IPS-11a (cell line): Measurements from ENCODE around the gene CRYGN.

Experiments
- H3K4me3 ChIP-seq: one replicate; pipeline ENCODE4 v1.5.1; 2013; ENCODE audit warnings: low read depth, low read length, control low read depth

CRYGN gene, protein sequence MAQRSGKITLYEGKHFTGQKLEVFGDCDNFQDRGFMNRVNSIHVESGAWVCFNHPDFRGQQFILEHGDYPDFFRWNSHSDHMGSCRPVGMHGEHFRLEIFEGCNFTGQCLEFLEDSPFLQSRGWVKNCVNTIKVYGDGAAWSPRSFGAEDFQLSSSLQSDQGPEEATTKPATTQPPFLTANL

DNA sequence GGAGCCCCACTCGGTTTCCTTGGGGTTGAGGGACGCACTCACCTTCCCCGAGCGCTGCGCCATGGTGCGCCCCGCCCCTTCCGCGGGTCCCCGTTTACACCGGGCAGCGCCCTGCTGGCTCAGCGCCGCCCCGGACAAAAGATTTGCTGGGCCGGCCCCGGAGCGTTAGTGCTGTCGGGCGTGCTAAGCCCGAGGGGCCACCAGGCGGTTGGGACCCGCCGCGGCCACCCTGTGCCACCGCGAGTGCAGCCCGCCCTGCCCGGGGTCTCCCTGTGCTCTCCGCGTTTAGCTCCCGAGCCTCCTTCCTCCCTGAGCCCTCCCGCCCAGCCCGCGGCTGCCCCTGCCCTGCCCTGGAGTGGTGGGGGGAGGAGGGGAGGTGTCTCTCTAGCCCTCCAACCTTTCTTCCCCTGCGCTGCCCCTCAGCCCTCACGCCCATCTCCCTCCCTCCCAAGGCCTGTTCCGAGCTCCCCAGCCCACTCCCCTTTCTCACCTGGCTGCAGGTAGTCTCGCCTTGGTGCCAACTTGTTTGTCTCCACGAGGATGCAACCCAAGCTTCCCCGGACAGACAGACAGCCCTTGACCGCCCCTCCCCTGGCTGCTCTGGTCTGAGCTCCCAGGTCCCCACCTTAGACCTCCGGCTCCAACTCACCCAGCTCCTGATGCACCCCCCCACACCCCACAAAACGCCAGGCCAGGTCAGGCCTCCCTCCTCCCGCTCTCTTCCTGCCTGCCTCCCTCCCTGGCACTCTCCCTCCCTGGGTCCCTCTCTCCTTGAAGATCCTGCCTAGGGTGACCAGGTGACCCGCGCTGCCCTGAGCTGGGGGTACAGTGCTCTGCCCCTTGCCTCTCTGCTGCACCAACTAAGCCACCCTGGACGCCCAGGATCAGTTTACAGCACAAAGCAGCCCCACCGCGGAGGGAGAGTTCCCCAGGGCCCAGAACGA lies at the start of gene CRYGN:
CRYGN (minus strand) TSS at position 287 of the 944 bp plus-strand sequence; CDS start at position 63, 224 bp downstream.
- H3K4me3 ChIP-seq: peak within 1 kb of the TSS; percentile 54

DNA sequence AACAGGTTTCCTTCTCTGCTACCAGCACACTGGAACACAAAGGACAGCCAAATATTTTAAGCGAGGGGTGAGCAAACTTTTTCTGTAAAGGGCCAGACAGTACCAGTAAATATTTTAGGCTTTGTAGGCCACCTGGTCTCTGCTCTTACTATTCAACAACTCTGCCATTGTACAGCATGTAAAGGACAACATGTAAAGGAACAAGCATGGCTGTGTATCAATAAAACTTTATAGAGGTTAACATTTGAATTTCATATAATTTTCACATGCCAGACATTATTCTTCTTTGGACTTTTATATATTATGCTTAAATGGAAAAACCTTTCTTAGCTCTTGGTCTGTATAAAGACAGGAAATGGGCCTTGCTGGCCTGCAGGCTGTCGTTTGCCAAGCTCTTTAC lies 49.6 kb upstream of the CRYGN start:
- H3K4me3 ChIP-seq: no peak overlapping the region

DNA sequence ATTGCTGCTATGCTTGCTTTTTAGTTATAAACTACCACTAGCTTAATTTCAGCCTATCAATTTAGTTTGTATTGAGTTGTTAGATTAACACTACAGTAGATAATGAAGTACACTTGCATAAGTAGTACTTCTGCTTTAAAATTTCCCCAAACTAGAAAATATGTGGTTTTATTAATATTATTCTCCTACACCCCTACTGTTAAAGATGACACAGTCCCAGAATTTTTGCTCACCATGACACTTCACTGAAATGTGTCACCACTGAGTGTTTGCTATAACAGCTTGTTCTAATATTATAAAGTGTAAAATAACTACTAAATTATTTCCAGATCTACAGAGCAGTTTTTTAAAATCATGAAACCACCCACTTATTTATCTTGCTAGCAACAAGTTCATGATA lies 48.2 kb upstream of the CRYGN start:
- no peak overlapping the region for H3K4me3 ChIP-seq

GRCh38 chr7:151487228-151487627 lies 47.3 kb upstream of the CRYGN start:
- H3K4me3 ChIP-seq: no peak overlapping the region

DNA sequence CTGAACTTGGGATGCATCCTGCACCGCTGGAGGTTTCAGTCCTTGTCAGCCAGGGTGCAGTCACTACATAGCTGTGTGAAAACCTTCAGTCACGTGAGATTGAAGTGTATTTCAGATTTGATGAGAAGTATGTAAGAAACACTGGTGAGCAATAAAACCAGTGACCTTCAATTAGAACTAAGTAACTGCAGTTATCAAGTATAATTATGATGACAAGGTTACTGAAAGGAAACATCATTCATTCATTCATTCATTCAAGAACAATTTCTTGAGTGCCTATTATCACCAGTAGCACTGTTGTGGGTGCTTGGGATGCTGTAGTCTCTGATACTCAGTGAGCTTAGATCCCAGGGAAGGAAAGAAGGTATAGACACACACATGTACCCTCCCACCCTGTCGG lies 46.1 kb upstream of the CRYGN start:
- no peak overlapping the region for H3K4me3 ChIP-seq

- H3K4me3 ChIP-seq: no peak overlapping the region
Observed at GRCh38 chr7:151484971-151485707, 45.2 kb upstream of the CRYGN start.

- H3K4me3 ChIP-seq: no peak overlapping the region
Observed at GRCh38 chr7:151483711-151483983, 43.7 kb upstream of the CRYGN start.

GRCh38 chr7:151482883-151483710 lies 43.2 kb upstream of the CRYGN start:
- H3K4me3 ChIP-seq: no peak overlapping the region

GRCh38 chr7:151481650-151482505 lies 41.9 kb upstream of the CRYGN start:
- no peak overlapping the region for H3K4me3 ChIP-seq

DNA sequence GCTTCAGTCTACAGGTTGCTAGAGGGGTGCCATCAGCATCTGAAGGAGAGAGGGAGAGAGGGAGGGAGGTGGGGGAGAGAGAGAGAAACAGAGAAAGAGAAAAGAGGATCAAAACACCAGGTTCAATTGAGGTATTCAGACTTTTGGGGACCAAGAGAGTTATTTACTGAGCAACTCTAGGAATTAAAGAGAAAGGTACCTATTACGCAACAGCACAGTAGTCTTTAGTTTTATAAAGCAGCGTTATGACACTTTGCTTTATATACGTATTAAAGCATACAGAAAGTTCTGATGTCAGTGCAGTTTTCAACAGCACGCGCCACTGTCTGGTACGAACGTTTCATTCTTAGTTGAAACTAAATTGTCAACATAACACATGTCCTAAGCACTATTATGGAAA lies 37.9 kb upstream of the CRYGN start:
- H3K4me3 ChIP-seq: no peak overlapping the region

- no peak overlapping the region for H3K4me3 ChIP-seq
Observed at GRCh38 chr7:151472644-151473380, 32.9 kb upstream of the CRYGN start.

GRCh38 chr7:151470711-151471110 lies 30.8 kb upstream of the CRYGN start:
- no peak overlapping the region for H3K4me3 ChIP-seq

DNA sequence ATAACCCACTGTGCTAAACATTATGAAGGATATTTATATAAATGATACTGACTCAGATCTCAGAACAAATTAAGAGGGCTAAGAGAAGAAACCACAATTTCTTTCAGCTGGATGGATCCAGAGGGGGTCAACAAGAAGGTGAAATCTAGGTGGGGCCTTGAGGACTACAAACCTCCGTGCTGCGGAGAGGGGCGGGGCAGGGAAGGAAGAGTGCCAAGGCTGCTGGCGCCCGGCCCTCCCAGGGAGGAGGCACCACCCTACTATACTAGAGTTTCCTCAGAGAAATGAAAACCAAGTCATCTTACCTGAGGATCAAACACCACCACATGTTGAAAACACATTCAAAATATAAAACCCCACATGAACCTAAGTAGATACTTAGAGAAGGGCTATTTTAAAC lies 29.3 kb upstream of the CRYGN start:
- no peak overlapping the region for H3K4me3 ChIP-seq

DNA sequence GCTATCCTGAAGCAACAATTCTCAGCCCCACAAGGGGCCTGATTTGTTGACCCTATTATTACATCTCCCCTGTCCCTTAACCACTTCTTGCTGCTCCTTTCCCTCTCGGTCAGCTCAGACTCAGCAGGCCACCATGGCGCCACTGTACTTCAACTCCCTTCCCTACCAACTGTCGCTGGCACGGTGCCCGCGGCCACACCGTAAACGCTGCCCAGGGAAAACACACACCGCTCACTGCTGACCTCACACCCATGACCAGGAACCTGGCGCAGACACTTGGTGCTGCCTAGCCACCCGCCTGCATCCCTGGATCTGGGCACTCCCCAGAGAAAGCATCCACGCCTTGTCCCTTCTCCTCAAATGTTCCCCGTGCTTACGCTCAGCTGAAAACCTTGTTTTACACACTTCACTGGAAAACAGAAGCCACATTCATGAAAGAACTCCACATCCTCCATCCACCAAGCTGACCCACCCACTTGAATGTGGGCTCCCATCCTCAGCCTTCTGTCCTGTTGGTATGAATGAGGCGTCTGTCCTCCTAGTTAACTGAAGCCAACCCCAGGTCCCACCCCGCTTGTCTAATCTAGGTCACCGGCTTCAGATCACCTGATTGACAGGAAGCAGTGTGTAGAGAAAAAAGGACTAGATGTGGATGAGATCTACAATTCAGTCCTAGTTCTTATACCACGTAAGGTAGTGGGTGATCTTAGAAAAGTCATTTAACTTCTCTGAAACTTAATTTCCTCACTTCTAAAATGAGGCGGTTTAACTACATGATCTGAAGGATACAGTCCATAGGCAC lies 28.5 kb upstream of the CRYGN start:
- H3K4me3 ChIP-seq: no peak overlapping the region

GRCh38 chr7:151465169-151465568 lies 25.2 kb upstream of the CRYGN start:
- H3K4me3 ChIP-seq: no peak overlapping the region

DNA sequence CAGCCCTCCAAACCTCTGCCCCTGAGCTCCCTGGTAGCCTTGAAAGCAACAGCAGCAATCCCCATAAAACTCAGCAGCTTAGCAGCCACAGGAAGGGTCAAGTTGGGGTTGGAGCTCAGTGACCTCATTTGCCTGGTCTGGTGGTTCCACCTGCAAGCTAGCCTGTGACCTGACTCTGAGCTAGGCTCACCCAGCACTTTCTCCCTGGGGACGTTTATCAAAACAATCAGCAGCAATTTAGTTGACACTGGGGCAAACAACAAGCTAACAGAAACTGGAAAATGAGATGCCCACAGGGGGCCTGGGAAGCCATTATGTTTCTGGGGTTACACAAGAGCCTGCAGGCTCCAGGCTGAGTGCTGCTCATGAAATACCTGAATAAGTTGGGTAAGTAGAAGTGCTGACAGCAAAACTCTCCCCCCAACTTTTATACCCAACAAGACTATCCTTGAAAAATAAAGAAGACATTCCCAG lies 22.4 kb upstream of the CRYGN start:
- H3K4me3 ChIP-seq: no peak overlapping the region

GRCh38 chr7:151461942-151462230 lies 21.9 kb upstream of the CRYGN start:
- no peak overlapping the region for H3K4me3 ChIP-seq

GRCh38 chr7:151461096-151461941 lies 21.4 kb upstream of the CRYGN start:
- H3K4me3 ChIP-seq: no peak overlapping the region
